Activated CD4-positive, alpha-beta T cell treated with anti-CD3 and anti-CD28 coated beads, Interleukin-2, amount 50 U/mL, for 24 hours (primary cell): ENCODE measurements around the gene DPYSL4.

Experiments
- DNase-seq, 2 donors: peaks; one replicate each; pipeline ENCODE4 v3.0.0-alpha.2; 2020; ENCODE audit warnings: low read depth in 1 of 2, low spot score in 1 of 2

Gene DPYSL4

DNA sequence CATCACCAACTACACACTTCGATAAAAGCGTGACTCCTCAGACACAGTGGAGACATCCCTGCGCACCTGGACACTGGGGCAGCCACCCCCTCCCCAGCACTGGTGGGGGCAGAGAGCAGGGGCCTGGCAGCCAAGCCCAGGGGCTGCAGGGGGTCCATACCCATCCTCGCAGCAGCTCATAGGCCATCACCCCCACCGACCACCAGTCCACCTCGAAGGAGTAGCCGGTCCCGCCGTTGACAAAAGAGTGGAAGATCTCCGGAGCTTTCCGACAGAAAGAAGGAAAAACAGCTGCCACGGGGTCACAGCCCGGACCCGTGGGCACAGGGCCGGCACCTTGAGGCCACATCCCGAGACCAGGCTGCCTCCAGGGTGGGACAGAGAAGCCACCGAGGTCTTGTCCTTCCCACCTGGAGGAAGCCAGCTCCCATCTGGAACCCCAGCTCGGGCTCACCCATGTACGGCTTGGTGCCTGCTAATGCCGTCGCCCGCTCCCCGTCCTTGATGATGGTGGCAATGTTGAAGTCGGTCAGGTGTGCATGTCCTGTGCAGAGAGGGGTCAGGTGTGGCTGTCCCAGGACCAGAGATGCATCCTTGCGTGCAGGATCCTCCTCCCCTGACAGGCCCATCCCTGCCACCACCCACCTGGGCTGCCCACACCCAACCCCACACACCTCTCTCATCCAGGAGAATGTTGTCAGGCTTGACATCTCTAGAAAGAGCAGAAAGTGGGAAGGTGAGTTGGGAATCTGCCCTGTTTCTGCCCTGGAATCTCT lies 38.5 kb downstream of the DPYSL4 start:
- no peak for DNase-seq

GRCh38 chr10:132225849-132226205 lies 39.1 kb downstream of the DPYSL4 start:
- DNase-seq, result no peak

GRCh38 chr10:132226586-132227405 lies 40.0 kb downstream of the DPYSL4 start:
- DNase-seq, result no peak

DNA sequence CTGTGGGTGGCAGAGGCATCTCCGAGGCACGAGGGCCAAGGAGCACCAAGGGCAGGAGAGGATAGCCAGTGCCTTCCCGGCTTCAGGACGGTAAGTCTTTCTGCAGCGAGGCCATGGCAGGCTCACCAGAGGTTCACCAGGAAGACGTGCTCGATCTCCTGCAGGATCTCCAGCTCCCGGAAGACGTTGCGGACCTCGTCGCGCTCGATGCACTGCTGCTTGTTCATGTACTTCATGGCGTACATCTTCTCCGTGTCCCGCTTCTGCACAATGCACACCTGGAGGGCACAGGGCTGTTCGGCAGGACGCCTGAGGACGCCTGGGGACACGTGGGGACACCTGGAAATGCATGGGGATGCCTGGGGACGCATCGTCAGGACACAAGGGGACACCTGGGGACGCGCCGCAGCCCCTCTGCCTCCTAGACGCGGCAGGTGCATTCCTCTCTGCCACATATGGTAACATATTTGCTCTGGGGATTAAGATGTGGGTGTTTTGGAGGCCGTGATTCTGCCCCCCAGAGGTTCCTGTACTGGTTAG lies 41.2 kb downstream of the DPYSL4 start:
- no peak for DNase-seq

- no peak for DNase-seq
These were observed 41.9 kb downstream of the DPYSL4 start for GRCh38 chr10:132228616-132229015.

- DNase-seq, result no peak
These were observed 42.3 kb downstream of the DPYSL4 start for GRCh38 chr10:132229096-132229495.

GRCh38 chr10:132229834-132230556 lies 43.2 kb downstream of the DPYSL4 start:
- DNase-seq, result no peak

DNA sequence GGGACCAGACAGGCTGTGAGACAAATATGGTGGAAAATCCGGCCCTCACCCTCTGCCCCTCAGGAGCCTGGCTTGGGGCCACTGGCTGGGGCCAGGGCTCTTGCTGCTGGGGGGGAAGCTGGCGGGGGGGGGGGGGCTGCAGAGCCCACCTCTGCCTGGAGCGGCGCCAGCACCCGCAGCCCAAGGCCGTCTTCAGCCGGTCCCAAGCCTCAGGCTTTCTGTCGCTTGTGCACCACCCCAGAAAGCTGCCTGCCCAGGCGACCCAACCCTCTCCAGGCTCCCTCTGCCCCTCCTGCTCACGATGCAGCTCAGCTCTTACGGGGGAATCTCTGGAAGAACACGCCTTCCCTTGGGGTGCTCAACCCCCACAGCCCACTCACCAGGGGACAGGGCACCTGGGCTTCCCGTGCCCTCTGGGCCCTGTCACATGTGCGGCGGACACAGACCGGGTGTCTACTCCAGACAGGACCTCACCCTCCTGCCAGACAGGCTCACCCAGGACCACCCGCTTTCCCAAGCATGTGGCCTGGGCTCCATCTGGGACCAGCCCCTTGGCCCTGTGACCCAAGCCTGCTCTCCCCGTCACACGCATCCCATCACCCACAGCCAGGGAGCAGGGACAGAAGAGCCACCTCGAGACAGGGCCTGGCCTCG lies 43.9 kb downstream of the DPYSL4 start:
- DNase-seq, result no peak

GRCh38 chr10:132231656-132232022 lies 44.9 kb downstream of the DPYSL4 start:
- no peak for DNase-seq

DNA sequence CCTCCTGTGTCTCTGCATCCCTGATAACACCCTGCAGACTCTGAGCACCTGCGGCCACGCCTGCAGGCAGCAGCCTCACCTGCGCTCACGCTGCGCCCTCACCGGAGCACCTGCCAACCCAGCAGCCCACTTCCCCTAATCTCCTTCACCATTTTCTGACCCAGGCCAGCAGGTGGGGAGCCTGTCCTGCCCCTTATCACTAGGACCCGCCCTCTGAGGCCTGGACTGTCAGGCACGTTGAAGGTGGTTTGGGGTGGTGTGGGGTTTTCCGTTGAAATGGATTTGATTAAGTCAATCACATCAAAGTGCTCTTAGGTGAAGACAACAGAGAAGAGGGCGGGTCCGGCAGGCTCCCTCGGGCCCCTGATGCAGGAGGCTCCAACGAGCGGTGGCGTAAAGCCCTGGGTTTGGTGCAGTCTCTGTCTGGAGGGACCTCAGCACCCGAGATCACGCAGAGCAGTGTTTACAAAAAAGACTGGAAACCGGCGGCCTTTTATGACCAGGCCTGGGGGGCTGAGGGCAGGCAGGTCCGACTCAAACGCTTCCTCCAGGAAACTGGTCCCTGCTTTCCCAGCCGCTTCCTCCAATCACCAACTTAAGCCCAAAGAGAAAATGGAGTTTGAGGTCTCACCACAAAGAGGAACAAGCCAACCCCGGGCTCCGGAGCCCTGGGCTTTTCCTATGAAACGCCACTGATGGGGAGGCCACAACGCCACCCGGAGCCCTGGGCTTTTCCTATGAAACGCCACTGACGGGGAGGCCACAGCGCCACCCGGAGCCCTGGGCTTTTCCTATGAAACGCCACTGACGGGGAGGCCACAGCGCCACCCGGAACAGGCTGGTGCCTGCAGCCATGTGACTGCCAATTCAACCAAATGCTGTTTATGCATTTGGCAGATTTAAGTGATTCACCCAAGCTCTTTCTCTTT lies 45.5 kb downstream of the DPYSL4 start:
- DNase-seq, result no peak

- DNase-seq, result no peak
These were observed 46.2 kb downstream of the DPYSL4 start for GRCh38 chr10:132232981-132233380.

DNA sequence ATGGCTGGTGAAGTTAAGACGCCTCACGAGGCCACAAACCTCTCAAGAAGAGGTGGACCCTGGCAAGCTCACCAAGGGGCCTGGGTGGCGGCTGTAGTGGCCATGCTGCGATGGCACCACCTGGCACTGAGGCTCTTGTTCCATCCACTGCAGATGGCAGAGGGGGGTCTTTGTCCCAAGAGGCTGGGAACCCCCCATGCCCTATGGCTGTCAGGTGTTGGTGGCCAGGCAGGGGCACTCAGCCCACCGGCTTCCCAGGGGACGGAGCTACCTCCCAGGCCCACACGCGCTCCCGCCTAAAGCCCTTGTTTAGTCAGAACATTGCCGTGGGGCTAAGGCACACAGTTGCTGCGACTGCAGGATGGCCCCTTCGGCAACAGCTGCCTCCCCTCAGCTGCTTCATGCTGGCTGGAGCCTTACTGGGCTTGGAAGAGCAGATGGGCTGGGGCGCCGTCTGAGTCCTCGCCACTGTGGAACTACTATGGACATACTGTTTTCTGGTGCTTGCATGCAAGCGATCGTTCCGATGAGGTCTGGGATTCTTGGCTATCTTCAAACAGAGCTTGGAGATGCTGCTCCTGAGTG lies 46.8 kb downstream of the DPYSL4 start:
- no peak for DNase-seq

DNA sequence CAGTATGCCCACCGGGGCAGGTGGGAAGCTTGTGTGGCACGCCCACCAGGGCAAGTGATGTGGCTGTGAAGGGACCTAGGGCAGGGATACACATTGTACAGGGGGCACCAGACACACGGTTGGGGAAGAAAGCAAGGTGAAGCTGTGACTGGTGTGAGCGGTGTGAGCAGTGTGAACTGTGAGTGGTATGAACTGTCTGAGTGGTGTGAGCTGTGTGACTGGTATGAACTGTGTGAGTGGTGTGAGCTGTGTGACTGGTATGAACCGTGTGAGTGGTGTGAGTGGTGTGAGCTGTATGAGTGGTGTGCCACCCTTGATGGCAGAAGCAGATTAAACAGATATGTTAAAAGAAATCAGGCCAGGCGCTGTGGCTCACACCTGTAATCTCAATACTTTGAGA lies 48.1 kb downstream of the DPYSL4 start:
- no peak for DNase-seq

GRCh38 chr10:132236161-132236560 lies 49.4 kb downstream of the DPYSL4 start:
- DNase-seq, result no peak

DNA sequence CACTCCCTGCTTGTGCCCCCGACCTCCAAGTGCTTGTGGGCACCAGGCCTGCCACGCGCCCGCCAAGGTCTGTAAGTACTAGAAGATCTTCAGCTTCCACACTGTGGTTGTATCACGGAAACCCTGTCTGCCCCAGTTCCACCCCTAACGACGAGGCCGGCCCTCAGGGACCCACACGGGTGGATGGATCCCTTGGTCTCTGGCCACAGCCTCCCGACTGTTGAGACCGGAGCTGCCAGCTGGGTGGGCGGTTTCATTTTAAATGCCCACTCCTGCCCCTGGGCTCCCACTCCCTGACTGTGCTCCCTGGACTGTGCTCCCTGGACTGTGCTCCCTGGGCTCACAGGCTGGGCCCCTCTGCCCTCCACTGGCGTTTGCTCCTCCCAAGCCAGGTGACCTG lies 50.1 kb downstream of the DPYSL4 start:
- no peak for DNase-seq

DNA sequence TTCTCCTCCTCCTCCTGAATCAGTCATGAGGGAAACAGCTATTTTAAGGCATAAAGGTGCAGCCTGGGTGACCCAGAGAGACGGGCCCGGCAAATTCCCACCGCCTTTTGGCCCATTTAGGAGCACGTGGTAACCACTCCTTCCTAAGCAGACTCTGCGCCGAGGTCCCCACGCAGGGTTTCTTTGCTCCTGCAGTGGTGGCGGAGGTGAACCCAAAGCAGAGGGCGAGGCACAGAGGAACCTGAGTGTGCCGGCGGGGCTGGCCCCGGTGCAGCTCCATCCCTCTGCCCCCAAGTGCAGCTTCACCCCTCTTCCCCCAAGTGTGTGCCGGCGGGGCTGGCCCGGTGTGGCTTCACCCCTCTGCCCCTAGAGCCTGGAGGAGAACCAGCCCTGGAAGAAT lies 50.6 kb downstream of the DPYSL4 start:
- DNase-seq, result no peak

- DNase-seq, result no peak
These were observed 51.1 kb downstream of the DPYSL4 start for GRCh38 chr10:132237871-132238270.

- DNase-seq, result no peak
These were observed 51.8 kb downstream of the DPYSL4 start for GRCh38 chr10:132238371-132239125.
